Kidney (tissue), 14 donors: ENCODE data around the gene SPTBN4. TPM values are rescaled to one million over a fixed set of nuclear protein-coding genes. Genes with fewer than 3 reads are reported as not detected.
"Not testable (repeated sequence)": the region's sequence is repeated elsewhere in the genome, so short reads cannot be mapped to it uniquely, and the experiment has no call there.

ENCODE experiments used
- DNase-seq, 5 donors: peaks; one replicate each; pipeline ENCODE4 v3.0.0-alpha.2; 2013 to 2020
- FAIRE-seq: peaks from 2 replicates; lab custom pipeline; 2012; peaks lifted over from hg19 to GRCh38; lab: Jason Lieb, UNC
- H3K27ac ChIP-seq, 2 donors: one replicate each; pipeline ENCODE4 v1.7.0; 2013; ENCODE audit warnings: low read depth in 2 of 2, low read length in 2 of 2, inconsistent platforms in 1 of 2
- H3K27me3 ChIP-seq: one replicate; pipeline ENCODE4 v1.7.1; 2013; ENCODE audit warnings: low read length, inconsistent platforms; ENCODE audit not compliant: control insufficient read depth, insufficient read depth
- H3K36me3 ChIP-seq, 3 donors: one replicate each; pipeline versions ENCODE4 v1.7.0 to v1.7.1; 2013; ENCODE audit warnings: low read length in 3 of 3, control low read depth in 1 of 3, inconsistent platforms in 1 of 3; ENCODE audit not compliant: insufficient read depth in 3 of 3, control insufficient read depth in 2 of 3
- H3K4me1 ChIP-seq, 3 donors: one replicate each; pipeline versions ENCODE4 v1.7.0 to v1.7.1; 2013; ENCODE audit warnings: low read length in 3 of 3, inconsistent platforms in 1 of 3, low read depth in 1 of 3; ENCODE audit not compliant: control insufficient read depth in 2 of 3, insufficient read depth in 2 of 3
- H3K4me3 ChIP-seq, 3 donors: one replicate each; pipeline versions ENCODE4 v1.7.0 to v1.8.1; 2013; ENCODE audit warnings: low read length in 3 of 3, control low read depth in 1 of 3, inconsistent platforms in 1 of 3
- H3K9ac ChIP-seq, 3 donors: one replicate each; pipeline versions ENCODE4 v1.7.0 to v1.7.1; 2013; ENCODE audit warnings: low read length in 3 of 3, control low read depth in 1 of 3, inconsistent platforms in 1 of 3
- H3K9me3 ChIP-seq, 3 donors: one replicate each; pipeline versions ENCODE4 v1.7.0 to v1.7.1; 2013; ENCODE audit warnings: low read length in 3 of 3, control low read depth in 1 of 3, inconsistent platforms in 1 of 3; ENCODE audit not compliant: control insufficient read depth in 2 of 3, insufficient read depth in 1 of 3
- CTCF ChIP-seq: IDR thresholded peaks from 3 replicates; pipeline ENCODE4 v1.5.1; 2012; ENCODE audit warnings: mild to moderate bottlenecking, moderate library complexity, borderline replicate concordance; ENCODE audit not compliant: insufficient read depth; ENCODE audit errors: extremely low read depth
- intact Hi-C: fragments of 100-400 bp; cut with DNase I; formaldehyde crosslinking; loops from one replicate; pipeline ENCODE4 v1.11.1; 2022
- polyA plus RNA-seq: library from polyadenylated mRNA; stranded (reverse); fragments of 350-450 nt; fragmentation: Illumina TruSeq; extraction: RNeasy Lipid Tissue Mini Kit (QIAGEN cat#74804); gene quantifications from one replicate; pipeline ENCODE4 v1.2.3, GENCODE V29; 2014; ENCODE audit warnings: low read depth, low replicate concordance; ENCODE audit not compliant: insufficient read depth
- total RNA-seq: library from RNA; stranded (reverse); fragmentation: NEBNext Ultra II Directional; extraction: Animal tissue kit (Norgen Biotek cat#: 25700); gene quantifications from one replicate; pipeline ENCODE4 v1.2.1, GENCODE V29; 2021
- donor health status: control.
- donor health status: control.
- donor health status: control.
- donor health status: control.
- donor health status: control.
- donor health status: DM: yes; HTN: yes; CAD: no.
- donor health status: Normal renal cell carcinoma (clear cell type).

SPTBN4 gene
- total and polyA plus RNA-seq, 2 donors from 2014 or later: 0.82 to 4.6 TPM

GRCh38 chr19:40621966-40622772 is 155.4 kb downstream of the SPTBN4 start:
- H3K27ac ChIP-seq: no peak overlapping the region
- peaks cover 0 to 2% (median 0%) of the 10 kb centered on the region in 3 donors for H3K36me3 ChIP-seq
- intact Hi-C loops: no loop called here
- H3K9ac ChIP-seq: no peak overlapping the region
- H3K4me1 ChIP-seq: no peaks in the 10 kb centered on the region
- FAIRE-seq: no peak
- H3K27me3 ChIP-seq: no peaks in the 10 kb centered on the region
- no peaks in the 10 kb centered on the region for H3K9me3 ChIP-seq
- no peak overlapping the region for H3K4me3 ChIP-seq
- no peak for TF ChIP-seq CTCF
- no peak for DNase-seq

- Histone ChIP-seq H3K36me3 (peaks cover 0 to 2% (median 0%) of the 10 kb centered on the region in 3 donors), H3K27ac (no peak overlapping the region), H3K9me3 (no peaks in the 10 kb centered on the region), H3K4me1 (no peaks in the 10 kb centered on the region), H3K4me3 (no peak overlapping the region), H3K9ac (no peak overlapping the region), H3K27me3 (no peaks in the 10 kb centered on the region)
- DNase-seq: peak in 2 of 5 donors; percentile 33 to 78
- no peak for TF ChIP-seq CTCF
- intact Hi-C loops: no loop called here
- no peak for FAIRE-seq
Observed at GRCh38 chr19:40622773-40623075, 155.9 kb downstream of the SPTBN4 start.

GRCh38 chr19:40623403-40624251 is 156.8 kb downstream of the SPTBN4 start:
- FAIRE-seq: no peak
- peak in 2 of 5 donors; percentile 36 to 83 for DNase-seq
- Histone ChIP-seq H3K9me3 (no peaks in the 10 kb centered on the region), H3K36me3 (peaks cover 0 to 2% (median 0%) of the 10 kb centered on the region in 3 donors), H3K4me3 (no peak overlapping the region), H3K4me1 (no peaks in the 10 kb centered on the region), H3K27ac (no peak overlapping the region), H3K27me3 (no peaks in the 10 kb centered on the region), H3K9ac (no peak overlapping the region)
- TF ChIP-seq CTCF: no peak
- intact Hi-C loops: no loop called here

GRCh38 chr19:40624369-40625153 is 157.8 kb downstream of the SPTBN4 start:
- H3K4me3 ChIP-seq, H3K27ac ChIP-seq, H3K36me3 ChIP-seq, H3K4me1 ChIP-seq, H3K27me3 ChIP-seq, H3K9ac ChIP-seq, FAIRE-seq, H3K9me3 ChIP-seq, intact Hi-C loops, DNase-seq: not testable (repeated sequence)
